ENCODE data around the gene TMEM178B.

DNA sequence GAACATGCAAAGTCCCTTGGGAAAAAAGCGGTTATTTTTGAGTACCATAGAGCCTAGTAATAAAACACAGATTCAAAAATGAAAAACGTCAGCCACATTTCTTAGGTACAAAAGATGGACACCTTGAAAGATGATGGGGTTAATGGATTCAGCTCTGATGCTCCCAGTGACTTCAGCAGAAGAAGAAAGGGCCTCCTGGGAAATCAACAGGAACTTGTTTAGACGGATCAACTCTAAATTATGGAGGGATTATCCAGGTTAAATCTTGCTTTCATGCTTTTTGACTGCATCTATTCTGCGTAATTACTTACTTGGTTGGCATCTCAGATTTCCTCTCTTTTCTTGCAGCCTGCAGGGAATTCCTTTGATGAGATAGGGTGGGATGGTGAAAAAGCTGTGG is 82.5 kb downstream of the TMEM178B start:
- TF ChIP-seq ZNF530 (tag by site-specific recombination; IDR thresholded peaks at IDR 0.05; ENCODE audit: low read depth), result no peak
- TF ChIP-seq GLI2 (tag by site-specific recombination; IDR thresholded peaks at IDR 0.05; ENCODE audit: borderline replicate concordance, low read depth), result no peak
- TF ChIP-seq, protein P1, sequence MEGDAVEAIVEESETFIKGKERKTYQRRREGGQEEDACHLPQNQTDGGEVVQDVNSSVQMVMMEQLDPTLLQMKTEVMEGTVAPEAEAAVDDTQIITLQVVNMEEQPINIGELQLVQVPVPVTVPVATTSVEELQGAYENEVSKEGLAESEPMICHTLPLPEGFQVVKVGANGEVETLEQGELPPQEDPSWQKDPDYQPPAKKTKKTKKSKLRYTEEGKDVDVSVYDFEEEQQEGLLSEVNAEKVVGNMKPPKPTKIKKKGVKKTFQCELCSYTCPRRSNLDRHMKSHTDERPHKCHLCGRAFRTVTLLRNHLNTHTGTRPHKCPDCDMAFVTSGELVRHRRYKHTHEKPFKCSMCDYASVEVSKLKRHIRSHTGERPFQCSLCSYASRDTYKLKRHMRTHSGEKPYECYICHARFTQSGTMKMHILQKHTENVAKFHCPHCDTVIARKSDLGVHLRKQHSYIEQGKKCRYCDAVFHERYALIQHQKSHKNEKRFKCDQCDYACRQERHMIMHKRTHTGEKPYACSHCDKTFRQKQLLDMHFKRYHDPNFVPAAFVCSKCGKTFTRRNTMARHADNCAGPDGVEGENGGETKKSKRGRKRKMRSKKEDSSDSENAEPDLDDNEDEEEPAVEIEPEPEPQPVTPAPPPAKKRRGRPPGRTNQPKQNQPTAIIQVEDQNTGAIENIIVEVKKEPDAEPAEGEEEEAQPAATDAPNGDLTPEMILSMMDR (tag by site-specific recombination; IDR thresholded peaks at IDR 0.05), result no peak
- TF ChIP-seq, protein P2, sequence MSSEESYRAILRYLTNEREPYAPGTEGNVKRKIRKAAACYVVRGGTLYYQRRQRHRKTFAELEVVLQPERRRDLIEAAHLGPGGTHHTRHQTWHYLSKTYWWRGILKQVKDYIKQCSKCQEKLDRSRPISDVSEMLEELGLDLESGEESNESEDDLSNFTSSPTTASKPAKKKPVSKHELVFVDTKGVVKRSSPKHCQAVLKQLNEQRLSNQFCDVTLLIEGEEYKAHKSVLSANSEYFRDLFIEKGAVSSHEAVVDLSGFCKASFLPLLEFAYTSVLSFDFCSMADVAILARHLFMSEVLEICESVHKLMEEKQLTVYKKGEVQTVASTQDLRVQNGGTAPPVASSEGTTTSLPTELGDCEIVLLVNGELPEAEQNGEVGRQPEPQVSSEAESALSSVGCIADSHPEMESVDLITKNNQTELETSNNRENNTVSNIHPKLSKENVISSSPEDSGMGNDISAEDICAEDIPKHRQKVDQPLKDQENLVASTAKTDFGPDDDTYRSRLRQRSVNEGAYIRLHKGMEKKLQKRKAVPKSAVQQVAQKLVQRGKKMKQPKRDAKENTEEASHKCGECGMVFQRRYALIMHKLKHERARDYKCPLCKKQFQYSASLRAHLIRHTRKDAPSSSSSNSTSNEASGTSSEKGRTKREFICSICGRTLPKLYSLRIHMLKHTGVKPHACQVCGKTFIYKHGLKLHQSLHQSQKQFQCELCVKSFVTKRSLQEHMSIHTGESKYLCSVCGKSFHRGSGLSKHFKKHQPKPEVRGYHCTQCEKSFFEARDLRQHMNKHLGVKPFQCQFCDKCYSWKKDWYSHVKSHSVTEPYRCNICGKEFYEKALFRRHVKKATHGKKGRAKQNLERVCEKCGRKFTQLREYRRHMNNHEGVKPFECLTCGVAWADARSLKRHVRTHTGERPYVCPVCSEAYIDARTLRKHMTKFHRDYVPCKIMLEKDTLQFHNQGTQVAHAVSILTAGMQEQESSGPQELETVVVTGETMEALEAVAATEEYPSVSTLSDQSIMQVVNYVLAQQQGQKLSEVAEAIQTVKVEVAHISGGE (tag by site-specific recombination; conservative IDR thresholded peaks at IDR 0.05; ENCODE audit: low read depth), result no peak
- TF ChIP-seq, protein P3, sequence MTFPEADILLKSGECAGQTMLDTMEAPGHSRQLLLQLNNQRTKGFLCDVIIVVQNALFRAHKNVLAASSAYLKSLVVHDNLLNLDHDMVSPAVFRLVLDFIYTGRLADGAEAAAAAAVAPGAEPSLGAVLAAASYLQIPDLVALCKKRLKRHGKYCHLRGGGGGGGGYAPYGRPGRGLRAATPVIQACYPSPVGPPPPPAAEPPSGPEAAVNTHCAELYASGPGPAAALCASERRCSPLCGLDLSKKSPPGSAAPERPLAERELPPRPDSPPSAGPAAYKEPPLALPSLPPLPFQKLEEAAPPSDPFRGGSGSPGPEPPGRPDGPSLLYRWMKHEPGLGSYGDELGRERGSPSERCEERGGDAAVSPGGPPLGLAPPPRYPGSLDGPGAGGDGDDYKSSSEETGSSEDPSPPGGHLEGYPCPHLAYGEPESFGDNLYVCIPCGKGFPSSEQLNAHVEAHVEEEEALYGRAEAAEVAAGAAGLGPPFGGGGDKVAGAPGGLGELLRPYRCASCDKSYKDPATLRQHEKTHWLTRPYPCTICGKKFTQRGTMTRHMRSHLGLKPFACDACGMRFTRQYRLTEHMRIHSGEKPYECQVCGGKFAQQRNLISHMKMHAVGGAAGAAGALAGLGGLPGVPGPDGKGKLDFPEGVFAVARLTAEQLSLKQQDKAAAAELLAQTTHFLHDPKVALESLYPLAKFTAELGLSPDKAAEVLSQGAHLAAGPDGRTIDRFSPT (tag by site-specific recombination; IDR thresholded peaks at IDR 0.05), result no peak
- no peak for TF ChIP-seq YY1 (tag by site-specific recombination; IDR thresholded peaks at IDR 0.05)
- TF ChIP-seq ZNF157 (tag by site-specific recombination; IDR thresholded peaks at IDR 0.05), result no peak
- TF ChIP-seq, protein P4, sequence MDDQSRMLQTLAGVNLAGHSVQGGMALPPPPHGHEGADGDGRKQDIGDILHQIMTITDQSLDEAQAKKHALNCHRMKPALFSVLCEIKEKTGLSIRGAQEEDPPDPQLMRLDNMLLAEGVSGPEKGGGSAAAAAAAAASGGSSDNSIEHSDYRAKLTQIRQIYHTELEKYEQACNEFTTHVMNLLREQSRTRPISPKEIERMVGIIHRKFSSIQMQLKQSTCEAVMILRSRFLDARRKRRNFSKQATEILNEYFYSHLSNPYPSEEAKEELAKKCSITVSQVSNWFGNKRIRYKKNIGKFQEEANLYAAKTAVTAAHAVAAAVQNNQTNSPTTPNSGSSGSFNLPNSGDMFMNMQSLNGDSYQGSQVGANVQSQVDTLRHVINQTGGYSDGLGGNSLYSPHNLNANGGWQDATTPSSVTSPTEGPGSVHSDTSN (CRISPR knock-in tag; IDR thresholded peaks at IDR 0.05), result no peak
- TF ChIP-seq YY2 (tag by site-specific recombination; IDR thresholded peaks at IDR 0.05), result no peak
- TF ChIP-seq ZNF843 (tag by site-specific recombination; IDR thresholded peaks at IDR 0.05), result no peak
- no peak for TF ChIP-seq ZNF24 (tag by site-specific recombination; IDR thresholded peaks at IDR 0.05)
- TF ChIP-seq KLF10 (tag by site-specific recombination; IDR thresholded peaks at IDR 0.05), result no peak
